Measurements from ENCODE around the gene IFT20.

The IFT20 gene

DNA sequence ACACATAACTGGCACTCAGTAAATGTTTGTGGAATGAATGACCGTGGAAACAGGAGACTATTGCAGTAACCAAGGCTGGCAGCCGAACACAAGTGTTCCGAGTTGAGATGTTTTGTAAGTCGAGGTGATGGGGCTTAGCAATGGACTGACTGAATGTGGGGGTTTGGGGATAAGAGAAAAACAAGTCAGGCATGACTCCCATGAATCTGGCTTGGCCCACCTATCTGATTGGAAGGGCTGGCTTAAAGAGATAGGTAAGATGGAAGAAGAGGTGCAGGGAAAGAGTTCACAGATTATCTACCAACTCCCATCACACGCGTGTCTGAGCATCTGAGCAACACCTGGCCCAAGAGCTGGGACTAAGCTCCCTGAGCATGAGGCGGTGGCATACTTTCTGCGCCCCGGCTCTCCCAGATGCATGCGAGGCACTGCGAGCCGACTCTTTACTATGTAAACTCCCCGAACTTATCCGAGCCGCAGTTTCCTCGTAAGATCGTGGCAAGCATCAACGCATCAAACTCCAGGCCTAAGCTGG is 539 bp downstream of the IFT20 start:
- peak in 1 of 5 experiments; percentile 32 for DNase-seq

DNA sequence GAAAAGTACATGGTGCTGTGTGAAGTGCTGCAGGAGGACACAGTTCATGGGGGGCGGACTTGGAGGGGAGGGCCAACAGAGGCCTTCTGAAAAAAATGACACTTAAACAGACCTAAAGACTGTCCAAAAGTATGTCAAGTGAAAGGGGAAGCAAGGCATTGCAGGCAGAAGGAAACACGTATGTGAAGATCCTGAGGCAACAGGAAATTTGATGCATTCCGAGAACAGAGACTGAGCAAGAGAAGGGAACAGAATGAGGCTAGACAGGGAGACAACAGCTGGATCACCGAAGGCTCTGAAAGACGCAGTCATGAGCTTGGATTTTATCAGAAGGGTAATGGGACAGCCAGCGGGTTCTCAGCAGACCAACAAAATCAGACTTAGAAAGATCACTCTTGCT is 1.1 kb downstream of the IFT20 start:
- DNase-seq = no peak

DNA sequence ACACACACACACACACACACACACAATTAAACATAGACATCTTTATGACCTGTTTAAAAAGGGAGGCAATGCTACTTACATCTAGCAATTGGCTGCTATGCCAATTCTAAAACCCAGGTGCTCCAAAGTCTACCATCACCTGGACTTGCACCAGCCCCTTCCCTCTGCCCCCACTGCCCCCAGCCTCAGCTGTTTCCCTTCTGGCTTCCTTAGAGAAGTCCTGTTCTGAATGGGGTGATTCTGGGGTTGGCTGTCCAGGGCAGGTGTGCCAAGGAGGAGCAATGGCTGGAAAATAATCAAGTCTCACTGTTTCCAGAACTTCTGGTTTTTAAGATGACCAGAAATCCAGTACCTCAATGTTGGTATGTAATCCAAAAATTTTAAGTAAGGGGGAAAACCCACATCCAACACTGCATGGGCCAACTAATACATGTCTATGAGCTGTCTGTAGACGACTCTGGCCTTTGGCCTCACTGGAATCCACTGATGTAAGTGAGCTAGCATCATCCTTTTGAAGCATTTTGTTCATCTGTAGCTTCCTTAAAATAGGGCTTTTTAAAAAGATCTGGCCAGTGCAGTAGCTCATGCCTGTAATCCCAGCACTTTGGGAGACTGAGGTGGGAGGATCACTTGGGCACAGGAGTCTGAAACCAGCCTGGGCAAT is 2.1 kb downstream of the IFT20 start:
- DNase-seq = no peak

DNA sequence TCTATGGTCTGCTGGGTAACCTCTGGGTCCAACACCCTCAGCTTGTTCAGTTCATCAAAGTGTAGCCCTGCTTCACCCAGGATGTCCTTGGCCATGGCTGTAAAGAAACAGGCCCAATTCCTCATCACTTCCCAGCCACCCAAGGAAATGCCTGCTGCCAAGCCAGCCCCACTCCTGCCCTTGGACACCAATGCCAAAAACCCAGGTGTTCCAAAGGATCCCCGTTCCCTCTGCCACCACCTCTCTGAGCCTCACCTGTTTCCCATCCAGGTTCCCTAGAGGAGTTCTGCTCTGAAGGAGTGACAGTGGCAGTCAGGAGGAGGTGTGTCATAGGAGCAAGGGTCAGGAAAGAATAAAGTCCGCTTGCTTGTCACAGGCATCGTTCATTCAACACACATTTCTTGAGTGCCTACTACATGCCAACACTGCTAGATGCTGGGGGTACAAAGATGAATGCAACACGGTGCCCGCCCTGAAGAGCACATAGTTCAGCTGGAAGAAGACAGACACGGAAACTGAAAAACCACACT is 3.3 kb downstream of the IFT20 start:
- DNase-seq = no peak

DNA sequence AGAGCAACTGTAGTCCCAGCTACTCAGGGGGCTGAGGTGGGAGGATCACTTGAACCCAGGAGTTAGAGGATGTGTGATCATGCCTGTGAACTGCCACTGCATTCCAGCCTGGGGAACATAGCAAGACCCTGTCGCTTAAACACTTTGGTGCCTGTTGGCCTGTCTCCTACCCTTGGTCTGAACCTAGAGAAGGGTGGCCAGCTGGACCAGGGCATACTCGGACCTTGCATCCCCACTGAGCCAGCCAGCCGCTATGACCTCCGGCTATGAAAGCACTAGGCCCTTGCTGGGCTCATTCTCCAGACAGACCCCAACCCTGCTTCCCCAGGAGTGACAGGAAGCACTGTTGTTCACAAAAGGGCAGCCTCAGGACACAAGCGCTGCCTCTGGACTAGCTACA is 4.6 kb downstream of the IFT20 start:
- no peak for DNase-seq

DNA sequence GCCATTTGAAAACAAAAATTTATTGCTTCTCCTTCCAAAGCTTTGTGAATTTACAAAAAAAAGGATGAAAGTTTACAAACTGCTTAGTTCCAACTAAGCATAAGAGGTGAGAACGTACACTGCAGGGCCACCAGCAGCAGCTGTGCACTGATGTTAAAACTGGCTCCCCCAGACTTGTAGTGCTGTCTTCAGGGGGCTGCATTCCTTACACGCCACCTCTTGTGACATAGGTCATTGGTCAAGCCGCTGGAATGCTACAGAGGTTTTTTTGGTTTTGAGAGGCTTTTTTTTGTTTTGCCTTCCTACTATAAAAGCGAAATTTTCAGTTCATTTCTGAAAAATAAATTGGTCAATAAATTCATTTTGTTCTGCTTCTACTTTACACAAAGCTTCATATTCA is 6.9 kb downstream of the IFT20 start:
- no peak for DNase-seq

DNA sequence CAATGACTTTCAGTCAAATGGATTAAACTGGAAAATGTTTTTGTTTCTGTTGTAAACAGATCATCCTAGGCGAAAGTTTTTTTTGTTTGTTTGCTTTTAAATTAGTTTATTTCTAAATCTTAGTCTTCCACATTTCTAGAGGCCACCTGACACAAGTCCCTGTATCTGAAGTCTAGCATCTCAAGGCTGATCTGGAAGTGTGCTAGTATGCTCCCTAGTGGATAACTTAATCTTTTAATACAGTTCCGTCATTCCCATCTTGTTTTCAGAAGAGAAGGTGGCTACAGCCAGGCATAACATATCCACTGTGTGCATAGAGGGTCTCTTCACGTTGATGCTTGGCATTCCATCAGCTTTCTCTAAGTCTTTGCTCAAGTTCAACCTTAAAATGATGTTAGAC is 7.6 kb downstream of the IFT20 start:
- DNase-seq = no peak

DNA sequence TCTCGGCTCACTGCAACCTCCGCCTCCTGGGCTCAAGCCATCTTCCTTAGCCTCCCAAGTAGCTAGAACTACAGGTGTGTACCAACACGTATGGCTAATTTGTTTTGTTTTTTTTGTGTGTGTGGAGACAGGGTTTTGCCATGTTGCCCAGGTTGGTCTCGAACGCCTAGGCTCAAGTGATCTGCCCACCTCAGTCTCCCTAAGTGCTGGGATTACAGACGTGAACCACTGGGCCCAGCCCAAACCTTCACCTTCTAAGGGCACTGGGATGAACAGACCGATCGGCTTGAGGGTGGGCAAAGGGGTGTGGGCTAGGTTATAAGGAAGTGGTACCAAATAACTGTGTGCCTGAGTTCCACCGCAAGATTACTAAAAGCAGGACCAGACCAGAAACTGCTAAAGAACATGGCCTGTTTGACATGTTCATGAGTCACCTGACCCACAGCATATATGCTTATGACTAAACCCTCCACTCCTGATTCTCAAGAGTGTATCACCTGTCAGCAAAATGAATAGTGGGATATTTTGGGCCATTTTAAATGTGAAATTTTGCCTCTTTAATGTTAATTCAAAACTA is 8.2 kb downstream of the IFT20 start:
- DNase-seq = peak in 1 of 5 experiments; percentile 75

DNA sequence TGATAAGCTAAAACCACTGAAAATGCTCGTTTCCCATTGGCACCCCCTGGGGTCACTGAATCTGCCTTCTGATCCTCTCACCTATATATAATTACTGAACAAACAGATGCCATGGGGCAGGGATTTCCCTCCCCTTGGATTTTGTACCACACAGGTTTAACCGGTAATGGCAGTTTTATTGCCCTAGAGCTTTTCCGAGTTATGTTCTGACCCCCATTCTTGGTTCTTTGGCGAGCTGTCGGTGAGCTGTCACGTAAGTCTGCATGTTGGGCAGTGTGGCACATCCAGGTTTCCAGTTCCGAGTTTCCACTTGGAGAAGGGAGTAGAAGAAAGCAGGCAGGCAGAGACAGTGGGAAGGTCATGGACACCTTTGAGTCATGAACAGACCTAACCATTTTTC is 9.2 kb downstream of the IFT20 start:
- no peak for DNase-seq

DNA sequence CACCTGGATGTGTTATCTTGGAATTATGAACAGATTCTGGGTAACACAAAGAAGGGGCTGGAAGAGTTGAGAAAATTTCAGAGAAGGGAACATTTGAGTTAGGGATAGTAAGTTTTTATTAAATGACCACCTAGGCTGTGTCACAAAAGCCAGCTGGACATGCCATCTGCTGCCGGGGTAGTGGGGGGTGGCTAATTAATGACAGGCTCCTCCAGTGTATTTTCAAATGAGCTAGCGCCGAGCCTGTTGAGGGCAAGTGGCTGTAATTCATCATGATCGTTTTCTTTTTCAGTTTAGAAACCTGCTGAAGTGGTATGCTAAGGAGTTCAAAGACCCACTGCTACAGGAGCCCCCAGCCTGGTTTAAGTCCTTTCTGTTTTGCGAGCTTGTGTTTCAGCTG is 10.1 kb downstream of the IFT20 start:
- no peak for DNase-seq

DNA sequence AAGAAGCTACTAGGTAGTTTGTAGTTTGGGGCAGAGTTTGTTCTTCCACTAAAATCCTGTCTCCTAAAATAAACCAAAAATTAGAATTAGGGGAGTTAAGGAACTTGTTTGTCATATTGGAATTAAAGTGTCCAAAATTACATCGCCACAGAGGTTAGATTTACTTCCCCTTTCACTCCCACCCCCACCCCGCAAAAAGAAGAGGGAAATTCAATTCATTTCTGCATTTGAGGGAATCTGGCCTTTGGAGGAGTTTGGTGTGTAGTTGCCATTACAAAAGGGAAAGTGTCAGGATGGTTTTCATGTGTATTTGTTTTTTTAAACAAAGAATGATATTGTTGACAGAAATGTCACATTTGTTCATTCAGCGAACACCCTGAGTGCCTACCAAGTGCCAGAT is 10.5 kb downstream of the IFT20 start:
- DNase-seq = no peak

DNA sequence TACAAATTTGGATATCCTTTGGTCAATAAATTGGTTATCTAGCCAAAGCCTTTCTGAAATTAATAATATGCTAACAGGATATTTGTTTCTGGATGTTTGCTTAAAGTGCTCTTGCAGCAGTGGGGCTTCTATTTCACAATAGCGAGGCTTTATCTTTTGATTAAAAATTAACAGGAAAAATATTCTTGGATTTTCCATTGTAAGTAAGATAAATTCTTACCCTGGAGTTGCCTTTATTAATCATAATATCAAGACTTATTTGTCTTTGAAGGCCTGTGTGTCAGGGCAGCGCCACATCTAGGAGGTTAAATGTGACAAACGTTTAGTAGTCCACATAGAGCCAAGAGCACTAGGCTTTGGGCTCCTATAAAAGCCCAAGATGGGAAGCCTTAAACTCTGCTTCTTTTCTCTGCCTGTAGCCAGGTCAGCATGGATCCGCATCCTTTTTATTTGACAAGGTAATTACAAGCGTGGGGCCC is 11.0 kb downstream of the IFT20 start:
- no peak for DNase-seq

DNA sequence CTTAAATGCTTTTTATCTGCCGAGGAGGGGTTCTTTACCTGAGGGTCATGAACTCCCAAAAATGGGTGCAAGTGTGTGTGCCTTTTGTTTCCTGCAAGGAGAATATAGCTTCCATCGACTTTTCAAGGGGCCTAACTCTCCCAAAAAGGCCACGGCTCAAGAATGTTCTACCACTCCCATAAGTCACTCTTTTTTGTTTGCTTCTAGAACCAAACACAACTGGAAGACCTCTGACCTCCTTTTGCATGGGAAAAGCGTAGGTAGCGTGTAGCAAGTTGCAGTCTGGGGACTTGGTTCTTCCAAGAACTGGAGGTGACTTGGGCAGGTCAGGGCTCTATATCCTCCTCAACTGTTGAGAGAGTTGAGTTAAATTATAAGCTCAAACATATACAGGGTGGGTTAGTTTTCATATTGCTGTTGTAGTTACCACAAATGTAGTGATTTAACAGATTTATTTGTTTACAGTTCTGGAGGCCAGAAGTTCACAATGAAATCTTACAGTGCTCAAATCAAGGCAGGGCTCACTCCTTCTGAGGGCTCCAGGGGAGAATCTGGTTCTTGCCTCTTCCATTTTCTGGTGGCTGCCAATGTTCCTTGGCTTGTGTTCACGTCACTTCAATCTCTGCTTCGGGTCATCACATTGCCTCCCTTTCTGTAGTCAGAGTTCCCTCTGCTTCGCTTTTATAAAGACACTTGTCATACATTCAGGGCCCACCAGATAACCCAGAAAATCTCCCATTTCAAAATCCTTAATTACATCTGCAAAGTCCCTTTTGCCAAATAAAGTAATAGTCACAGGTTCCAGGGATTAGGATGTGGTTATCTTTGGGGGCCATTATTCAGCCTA is 14.8 kb downstream of the IFT20 start:
- no peak for DNase-seq

DNA sequence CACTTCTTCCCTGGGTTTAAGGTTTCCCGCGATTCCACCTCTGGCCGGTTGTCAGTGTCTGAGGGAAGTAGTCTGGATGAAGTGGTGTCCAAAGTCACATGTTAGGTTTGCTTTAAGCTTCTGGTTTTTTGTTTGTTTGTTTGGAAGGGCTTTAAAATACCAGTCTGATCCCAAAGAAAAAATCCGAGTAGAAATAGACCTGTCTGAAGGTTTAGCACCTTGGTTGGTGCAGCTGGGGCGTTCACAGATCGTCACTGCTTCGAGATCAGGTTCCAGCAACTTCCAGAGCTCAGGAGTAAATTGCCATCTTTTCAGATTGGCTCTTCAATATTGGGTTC is 15.7 kb downstream of the IFT20 start:
- no peak for DNase-seq

DNA sequence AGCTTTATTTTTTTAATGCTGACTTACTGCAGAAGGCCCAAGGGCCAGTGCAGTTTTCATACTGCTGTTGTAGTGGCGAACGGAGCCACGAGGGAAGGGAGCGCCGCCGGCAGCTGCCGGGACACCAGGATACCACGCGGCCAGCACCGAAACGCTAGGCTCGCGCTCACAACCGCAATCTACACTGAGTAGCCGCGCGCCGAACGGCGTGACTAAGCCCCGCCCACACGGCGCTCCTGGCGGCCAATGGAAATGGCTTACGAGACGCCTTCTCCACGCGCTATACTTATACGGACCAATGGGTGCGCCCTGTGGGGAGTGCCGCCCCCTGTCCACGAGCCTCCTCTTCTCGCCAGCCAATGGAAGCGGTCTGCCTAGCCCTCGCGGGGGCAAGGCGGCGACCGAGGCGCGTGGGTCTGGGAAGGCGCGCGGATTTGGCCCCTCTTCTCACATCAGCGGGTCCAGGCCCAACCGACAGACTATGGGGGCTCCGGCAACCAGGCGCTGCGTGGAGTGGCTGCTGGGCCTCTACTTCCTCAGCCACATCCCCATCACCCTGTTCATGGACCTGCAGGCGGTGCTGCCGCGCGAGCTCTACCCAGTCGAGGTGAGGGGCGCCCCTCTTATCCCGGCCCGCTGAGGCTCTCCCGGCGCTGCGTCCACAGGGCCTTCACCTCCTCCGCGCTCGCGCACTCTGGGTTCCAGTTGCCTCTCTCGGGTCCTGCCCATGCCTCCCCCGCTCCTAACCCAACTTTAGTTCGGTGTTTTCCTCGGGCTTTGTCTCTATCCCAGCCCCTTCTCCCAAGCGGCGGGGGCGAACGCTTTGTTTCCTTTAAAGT is 16.3 kb downstream of the IFT20 start, which contains the start of gene TMEM97:
Gene TMEM97, plus strand, starts transcription at position 442 of the 839 bp plus-strand sequence. Its CDS starts 40 bp downstream, at position 482.
- DNase-seq = peak; percentile 87 to 98 (median 93)

DNA sequence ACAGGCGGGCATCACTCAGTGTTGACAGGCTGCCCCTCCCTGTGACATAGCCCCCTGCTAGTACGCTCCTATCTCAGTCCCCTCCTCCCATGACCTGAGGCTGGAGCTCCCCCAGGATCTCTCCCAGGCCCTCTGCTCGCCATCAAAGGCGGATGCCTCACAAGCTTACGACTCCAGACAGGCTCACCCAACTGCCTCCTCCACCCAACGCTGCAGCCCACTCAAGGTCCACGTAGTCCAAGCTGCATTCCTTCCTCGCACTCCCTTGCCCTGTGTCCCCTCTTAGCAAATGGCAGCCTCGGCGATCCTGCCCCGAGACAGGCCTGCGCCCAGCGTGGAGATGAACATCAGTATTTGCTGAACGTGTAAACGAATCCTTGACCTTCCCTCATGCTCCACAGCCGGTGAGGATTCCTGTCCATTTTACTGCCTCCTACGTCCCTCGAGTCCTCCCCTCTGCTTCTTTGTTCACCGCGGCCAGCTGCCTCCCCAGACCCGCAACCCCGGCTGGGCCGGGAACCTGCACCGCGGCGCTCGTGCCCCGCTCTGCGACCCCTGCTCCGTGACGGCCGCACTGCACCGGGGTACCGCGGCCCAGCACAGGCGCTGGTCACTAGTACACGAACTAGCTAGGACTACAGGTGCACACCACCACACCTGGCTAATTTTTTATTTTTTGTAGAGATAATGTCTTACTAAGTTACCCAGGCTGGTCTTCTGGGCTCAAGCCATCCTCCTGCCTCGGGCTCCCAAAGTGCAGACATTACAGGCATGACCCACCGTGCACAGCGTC is 17.1 kb downstream of the IFT20 start:
- DNase-seq = no peak

DNA sequence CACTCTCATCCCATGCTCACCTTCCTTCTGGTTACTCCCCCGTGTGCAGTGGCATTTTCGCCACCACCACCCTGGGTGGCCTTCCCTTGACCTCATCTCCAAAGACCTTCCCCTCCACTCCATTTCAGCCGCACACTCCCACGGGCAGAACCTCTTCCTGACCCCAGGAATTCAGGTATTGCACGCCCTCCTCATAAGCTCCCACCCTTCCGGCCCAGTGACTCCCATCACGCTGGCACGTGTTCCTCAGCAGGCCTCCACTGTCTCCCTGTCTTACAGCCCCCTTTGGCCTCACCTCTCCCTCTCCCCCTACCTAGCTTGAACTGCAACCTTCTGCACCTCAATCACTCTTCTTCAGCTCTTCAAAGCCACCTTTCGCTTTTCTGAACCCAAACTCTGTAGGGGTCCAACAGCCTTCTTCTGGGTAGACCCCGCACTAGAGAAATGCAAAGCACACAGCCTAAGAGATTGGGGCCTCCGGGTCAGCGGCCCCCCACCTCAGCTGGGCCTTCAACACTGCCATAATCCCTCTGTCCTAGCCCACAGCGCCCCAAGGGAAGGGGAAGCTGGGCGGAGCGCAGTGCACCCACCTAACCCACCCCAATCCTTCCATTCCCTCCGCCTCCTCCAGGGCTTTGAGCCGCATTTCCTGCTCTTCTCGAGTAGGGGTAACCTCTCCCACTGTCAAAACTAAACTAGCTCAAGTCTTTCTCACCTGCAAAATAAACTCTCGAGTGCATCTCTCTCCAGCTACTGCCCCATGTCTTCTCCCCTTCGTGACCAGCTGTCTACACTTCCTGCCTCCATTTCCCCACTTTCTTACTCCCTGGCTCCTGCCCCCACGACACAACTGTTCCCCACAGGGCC is 17.9 kb downstream of the IFT20 start:
- no peak for DNase-seq

DNA sequence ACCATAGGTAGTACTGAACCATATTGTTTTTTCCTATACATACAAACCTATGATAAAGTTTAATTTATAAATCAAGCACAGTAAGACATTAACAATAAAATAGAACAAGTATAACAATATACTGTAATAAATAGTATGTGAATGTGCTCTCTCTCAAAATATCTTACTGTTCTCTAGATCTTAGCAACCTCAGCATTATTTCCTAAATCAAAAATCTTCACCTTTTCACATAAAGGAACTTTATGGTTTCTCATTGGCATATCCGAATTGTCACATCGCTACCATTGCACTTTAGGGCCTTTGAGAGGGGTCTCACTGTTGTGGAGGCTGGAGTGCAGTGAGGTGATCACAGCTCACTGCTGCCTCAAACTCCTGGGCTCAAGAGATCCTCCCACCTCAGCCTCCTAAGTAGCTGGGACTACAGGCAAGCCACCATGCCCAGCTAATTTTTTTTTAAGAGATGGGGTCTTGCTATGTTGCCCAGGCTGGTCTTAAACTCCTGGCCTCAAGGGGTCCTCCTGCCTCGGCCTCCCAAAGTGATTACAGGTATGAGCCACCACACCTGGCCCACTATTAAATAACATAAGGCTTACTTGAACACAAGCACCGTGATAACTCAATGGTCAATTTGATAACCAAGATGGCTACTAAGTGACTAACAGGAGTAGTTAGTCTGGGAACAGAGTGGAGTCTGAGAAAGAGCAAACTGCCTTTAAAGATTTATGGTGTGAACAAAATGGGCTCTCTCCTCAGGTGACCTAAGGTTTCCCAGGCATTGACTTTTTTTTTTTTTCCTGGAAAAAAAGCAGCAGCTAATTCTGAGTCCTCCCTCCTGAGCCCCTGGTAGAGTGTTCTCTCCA is 19.2 kb downstream of the IFT20 start:
- DNase-seq = no peak

DNA sequence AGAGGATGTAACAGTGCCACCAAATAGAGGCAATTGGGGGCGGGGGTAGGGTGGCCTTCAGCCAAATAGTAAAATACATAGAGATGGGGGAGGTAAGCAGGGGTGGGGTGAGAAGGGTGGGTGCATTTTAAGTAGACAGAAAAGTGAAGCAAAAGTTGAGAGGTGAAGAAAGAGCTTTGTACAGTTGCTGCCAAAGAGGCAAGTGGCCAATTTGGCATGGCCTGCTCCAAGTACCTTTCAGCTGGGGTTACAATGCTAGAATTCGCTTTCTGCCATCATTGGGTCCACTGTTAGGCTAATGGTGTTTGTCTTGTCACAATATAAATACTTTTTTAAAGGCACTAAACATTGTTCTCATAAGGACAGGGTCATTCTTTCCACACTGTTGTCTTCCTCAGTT is 21.4 kb downstream of the IFT20 start:
- DNase-seq = no peak

All from T-helper 2 cell (primary cell).